HT-29 (cell line): ENCODE data around the gene CTNS. TPM values are rescaled to one million over a fixed set of nuclear protein-coding genes. Genes with fewer than 3 reads are reported as not detected.

Experiments
- DNase-seq: peaks from one replicate; pipeline ENCODE4 v3.0.0-alpha.2; 2015; ENCODE audit warnings: low spot score
- total RNA-seq: library from RNA; depleted of rRNA; stranded (reverse); fragments of >200 nt; shearing (Covaris generic); gene quantifications from 2 replicates; pipeline ENCODE4 v1.2.3, GENCODE V29; 2014

CTNS gene
- total RNA-seq, 1 experiment from 2014 or later: 18.4 TPM

DNA sequence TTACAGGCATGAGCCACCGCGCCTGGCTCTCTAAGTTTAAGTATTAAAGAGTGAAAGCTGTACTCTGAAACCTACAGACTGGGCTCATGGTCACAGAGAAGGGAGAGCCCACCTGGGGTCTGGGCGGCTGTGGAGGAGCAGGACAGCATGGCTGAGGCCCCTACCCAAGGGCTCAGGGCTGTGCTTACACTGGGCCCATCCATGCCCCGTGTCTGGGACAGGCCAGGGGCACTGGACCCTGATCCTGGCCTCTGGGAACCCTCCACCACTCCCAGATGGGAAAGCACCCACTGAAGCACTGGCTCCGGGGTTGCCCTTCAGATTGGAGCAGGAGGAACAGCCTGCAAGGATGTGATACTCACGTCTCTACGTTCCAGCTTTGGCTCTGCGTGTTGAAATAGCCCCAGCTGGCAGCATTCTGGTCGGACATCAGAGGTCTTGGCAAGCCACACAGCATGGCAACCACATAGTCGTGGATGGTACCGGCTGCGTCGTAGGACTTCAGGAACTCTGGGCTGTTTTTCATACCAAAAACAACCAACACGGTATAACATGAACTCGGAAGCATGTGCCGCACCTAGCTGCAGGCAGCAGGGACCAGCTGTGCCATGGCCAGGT is 13.5 kb upstream of the CTNS start:
- DNase-seq: no peak

GRCh38 chr17:3626831-3627768 is 9.5 kb upstream of the CTNS start:
- no peak for DNase-seq

DNA sequence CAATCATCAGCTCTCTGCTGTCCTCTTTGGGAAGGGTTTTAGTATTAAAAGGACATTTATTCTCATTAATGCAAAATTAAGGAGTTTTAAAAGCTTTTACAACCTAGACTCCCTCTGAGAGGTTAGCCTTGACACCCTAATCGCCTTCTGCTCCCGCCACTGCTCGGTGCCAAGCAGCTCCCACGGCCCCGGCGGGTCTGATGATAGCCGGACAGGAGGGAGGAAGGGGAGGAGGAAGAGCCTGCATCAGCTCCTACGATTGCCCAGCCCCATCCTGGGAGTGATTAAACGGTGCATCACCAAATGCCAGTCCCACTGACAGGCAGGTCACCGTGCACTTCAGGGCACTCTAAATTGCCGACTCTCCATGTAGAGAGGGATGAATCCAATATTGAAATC is 8.8 kb upstream of the CTNS start:
- DNase-seq: no peak

- DNase-seq: no peak
Observed at GRCh38 chr17:3630781-3631180, 5.8 kb upstream of the CTNS start.

- DNase-seq: no peak
Observed at GRCh38 chr17:3632287-3632686, 4.3 kb upstream of the CTNS start.

- DNase-seq: peak; percentile 31
Observed at GRCh38 chr17:3635474-3636153, 946 bp upstream of the CTNS start.

DNA sequence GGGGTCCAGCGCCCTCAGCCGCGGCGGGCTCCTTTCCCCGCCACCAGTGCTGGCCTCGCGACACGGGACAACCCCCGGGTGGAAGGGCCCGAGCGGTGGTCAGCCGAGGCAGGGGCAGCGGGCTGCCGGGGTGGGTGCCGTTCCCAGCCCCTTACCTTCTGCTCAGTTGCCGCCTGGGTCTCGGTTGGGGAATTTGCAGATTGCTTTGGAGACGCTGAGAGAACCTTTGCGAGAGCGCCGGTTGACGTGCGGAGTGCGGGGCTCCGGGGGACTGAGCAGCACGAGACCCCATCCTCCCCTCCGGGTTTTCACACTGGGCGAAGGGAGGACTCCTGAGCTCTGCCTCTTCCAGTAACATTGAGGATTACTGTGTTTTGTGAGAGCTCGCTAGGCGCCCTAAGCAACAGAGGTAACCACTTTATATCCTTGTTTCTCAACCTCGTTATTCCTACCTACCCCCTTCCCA is 381 bp downstream of the CTNS start:
- DNase-seq: no peak

- no peak for DNase-seq
Observed at GRCh38 chr17:3639981-3640596, 3.5 kb downstream of the CTNS start.

GRCh38 chr17:3641014-3641413 is 4.5 kb downstream of the CTNS start:
- no peak for DNase-seq

- no peak for DNase-seq
Observed at GRCh38 chr17:3641717-3642486, 5.3 kb downstream of the CTNS start.

DNA sequence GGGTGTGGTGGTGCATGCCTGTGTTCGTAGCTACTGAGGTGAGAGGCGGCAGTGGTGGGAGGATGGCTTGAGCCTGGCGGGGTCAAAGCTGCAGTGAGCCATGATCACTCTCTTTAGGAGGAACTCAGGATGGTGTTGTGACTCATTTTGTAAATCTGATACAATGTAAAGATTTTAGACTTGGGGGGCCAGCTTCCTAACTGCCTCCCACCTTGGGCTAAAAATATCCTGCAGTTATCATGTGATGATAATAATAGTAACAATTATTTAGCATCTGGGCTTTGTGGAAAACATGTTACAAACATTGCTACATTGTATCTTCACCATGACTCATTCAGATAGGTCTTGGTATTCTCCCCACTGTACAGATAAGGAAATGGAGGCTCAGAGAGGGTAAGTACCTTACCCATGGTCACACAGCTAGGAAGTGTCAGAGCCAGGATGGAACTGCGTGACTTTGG is 7.4 kb downstream of the CTNS start:
- DNase-seq: no peak

DNA sequence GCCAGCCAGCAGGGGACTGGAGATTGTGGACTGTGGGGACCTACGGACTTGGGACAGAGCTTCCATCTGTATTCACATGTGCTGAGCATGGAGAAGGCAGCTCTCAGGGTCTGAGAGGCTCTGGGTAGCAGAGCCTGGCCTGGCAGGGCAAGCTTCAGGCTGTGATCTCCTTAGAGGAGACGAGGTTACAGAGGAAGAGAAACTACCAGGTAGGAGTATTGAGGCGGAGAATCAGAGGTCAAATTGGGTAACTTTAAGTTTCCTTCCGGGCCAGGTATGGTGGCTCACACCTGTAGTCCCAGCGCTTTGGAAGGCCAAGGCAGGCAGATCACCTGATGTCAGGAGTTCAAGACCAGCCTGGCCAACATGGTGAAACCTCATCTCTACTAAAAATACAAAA is 8.8 kb downstream of the CTNS start:
- no peak for DNase-seq

GRCh38 chr17:3647251-3647650 is 10.7 kb downstream of the CTNS start:
- DNase-seq: no peak

- DNase-seq: peak; percentile 58
Observed at GRCh38 chr17:3647769-3648555, 11.4 kb downstream of the CTNS start.

DNA sequence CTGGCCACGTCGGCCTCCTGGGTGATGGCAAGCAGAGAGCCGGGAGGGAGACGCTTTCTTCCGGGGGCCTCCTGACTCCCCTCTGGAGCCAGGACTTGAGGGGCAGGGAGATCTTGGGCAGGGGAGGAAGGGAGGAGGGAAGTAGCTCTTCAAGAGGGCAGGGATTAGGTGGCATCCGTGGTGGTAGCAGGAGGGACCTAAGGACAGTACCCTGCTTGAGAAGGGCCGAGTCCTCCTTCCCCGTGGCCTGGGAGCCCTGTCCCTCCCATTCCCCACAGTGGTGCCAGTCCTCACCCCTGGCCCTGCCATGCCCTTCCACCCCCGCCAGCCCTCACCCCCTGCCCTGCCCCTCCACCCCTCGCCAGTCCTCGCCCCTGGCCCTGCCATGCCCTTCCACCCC is 19.2 kb downstream of the CTNS start:
- DNase-seq: no peak

DNA sequence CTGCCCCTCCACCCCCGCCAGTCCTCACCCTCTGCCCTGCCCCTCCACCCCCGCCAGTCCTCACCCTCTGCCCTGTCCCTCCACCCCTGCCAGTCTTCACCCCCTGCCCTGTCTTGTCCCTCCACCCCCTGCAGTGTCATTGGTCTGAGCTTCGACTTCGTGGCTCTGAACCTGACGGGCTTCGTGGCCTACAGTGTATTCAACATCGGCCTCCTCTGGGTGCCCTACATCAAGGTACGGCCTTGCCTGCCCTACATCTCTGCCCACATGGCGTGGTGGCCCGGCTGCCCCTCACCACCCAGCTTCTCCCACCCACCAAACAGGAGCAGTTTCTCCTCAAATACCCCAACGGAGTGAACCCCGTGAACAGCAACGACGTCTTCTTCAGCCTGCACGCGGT is 19.8 kb downstream of the CTNS start:
- DNase-seq: no peak

DNA sequence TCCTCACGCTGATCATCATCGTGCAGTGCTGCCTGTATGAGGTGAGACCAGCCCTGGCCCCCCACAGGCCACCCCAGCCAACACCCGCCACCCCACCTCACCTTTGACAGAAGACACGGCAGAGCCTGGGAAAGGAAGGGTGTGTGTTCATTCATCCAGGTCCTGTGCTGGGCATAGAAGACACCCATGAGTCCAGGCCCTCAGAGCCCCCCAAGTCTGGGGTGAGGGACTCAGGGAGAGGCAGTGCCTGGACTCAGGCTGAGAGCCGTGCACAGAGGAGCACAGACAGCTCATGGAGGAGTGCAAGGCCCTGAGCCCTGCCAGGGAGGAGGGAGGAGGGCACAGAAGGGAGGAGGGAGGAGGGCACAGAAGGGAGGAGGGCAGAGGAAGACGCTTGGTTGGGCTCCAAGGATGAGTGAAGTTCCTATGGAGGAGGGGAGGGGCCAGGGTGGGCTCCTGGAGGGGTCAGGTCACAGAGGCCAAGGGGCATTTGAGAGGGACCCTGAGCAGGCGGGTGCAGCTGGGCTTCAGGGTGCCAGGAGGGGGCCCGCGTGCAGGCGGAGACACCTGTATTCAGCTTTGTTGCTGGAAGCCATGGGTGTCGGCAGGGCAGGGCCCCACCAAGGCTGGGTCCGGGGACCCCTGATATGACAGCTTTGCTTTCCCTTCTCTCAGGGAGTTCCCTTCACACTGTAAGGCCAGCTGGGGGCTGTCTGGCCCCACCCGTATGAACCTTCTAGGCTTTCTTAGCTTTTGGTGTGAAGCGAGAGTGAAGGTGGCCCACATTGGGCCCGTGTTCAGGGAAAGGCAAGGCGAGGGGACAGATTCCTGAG is 20.4 kb downstream of the CTNS start:
- no peak for DNase-seq

DNA sequence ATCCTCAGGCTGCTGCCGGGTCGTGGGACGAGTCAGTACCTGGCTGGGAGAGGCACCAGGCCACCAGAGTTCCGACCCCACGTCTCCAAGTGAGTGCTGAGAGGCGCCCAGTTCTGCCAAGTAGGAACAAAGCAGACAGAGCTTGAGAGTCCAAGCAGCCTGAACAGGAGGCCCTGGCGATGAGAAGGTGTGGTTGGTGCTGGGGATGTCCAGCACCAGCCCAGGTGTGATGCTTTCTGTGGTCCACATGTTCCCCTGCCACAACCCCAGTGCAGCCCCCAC is 21.0 kb downstream of the CTNS start:
- no peak for DNase-seq
